ENCODE measurements around the gene RIMS4.

DNA sequence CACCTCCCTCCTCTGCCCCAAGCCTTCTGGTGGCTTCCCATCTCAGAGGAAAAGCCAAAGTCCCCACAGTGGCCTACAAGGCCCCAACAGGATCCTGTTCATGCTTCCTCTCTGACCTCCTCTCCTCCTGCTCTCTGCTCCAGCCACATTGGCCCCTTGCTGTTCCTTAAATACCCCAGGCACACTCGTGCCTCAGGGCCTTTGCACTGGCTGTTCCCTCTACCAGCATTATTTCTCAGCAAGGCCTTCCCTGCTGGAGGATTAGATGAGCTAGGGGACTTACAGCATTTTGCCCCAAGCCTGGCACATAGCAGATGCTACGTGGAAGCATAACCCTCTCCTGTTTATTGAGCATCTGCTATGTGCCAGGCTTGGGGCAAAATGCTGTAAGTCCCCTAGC lies 87.4 kb downstream of the RIMS4 start:
- TF ChIP-seq GABPA (IDR thresholded peaks at IDR 0.05 in 1 of 2, conservative IDR thresholded peaks at IDR 0.05 in 1 of 2), result no peak
- no peak for TF ChIP-seq MAX (IDR thresholded peaks at IDR 0.05)
- TF ChIP-seq, protein P1, sequence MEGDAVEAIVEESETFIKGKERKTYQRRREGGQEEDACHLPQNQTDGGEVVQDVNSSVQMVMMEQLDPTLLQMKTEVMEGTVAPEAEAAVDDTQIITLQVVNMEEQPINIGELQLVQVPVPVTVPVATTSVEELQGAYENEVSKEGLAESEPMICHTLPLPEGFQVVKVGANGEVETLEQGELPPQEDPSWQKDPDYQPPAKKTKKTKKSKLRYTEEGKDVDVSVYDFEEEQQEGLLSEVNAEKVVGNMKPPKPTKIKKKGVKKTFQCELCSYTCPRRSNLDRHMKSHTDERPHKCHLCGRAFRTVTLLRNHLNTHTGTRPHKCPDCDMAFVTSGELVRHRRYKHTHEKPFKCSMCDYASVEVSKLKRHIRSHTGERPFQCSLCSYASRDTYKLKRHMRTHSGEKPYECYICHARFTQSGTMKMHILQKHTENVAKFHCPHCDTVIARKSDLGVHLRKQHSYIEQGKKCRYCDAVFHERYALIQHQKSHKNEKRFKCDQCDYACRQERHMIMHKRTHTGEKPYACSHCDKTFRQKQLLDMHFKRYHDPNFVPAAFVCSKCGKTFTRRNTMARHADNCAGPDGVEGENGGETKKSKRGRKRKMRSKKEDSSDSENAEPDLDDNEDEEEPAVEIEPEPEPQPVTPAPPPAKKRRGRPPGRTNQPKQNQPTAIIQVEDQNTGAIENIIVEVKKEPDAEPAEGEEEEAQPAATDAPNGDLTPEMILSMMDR (IDR thresholded peaks at IDR 0.05; ENCODE audit: low read depth, low read length, missing input control), result no peak
- TF ChIP-seq RAD21 (IDR thresholded peaks at IDR 0.05), result no peak
- no peak for TF ChIP-seq TAF1 (conservative IDR thresholded peaks at IDR 0.05)
- no peak for TF ChIP-seq RXRA (IDR thresholded peaks at IDR 0.05)
- no peak for TF ChIP-seq YY1 (IDR thresholded peaks at IDR 0.05)

Data from liver (tissue), 3 donors.